ENCODE results near the gene TGM5. TPM values are rescaled to one million over a fixed set of nuclear protein-coding genes. Genes with fewer than 3 reads are reported as not detected.
"Not testable (repeated sequence)": the region's sequence is repeated elsewhere in the genome, so short reads cannot be mapped to it uniquely, and the experiment has no call there.

The TGM5 gene
- total RNA-seq, 2 donors from 2014 or later, result not detected

GRCh38 chr15:43299411-43299810 lies 32.7 kb upstream of the TGM5 start:
- ATAC-seq (ENCODE audit: insufficient number of reproducible peaks, low FRiP score, low read depth), result no peak
- Histone ChIP-seq H3K27ac (no peak overlapping the region), H3K27me3 (replicated peaks; ENCODE audit: insufficient read depth) (no peaks in the 10 kb centered on the region), H3K36me3 (no peaks in the 10 kb centered on the region), H3K4me3 (no peak overlapping the region), H3K4me1 (ENCODE audit: control insufficient read depth in 1 of 2, low read depth in 2 of 2) (no peaks in the 10 kb centered on the region), H3K9me3 (no peaks in the 10 kb centered on the region)
- no peak for DNase-seq (ENCODE audit: low spot score)
- no peak for TF ChIP-seq CTCF (IDR thresholded peaks at IDR 0.05)

GRCh38 chr15:43294091-43294706 lies 27.5 kb upstream of the TGM5 start:
- Histone ChIP-seq H3K27ac (no peak overlapping the region), H3K4me3 (no peak overlapping the region), H3K36me3 (no peaks in the 10 kb centered on the region), H3K27me3 (replicated peaks; ENCODE audit: insufficient read depth) (no peaks in the 10 kb centered on the region), H3K9me3 (no peaks in the 10 kb centered on the region), H3K4me1 (ENCODE audit: control insufficient read depth in 1 of 2, low read depth in 2 of 2) (peaks cover 0 to 12% of the 10 kb centered on the region in 2 donors)
- TF ChIP-seq CTCF (IDR thresholded peaks at IDR 0.05), result no peak
- no peak for DNase-seq (ENCODE audit: low spot score)
- ATAC-seq (ENCODE audit: insufficient number of reproducible peaks, low FRiP score, low read depth), result no peak

- peaks cover 0 to 12% of the 10 kb centered on the region in 2 donors for H3K4me1 ChIP-seq (ENCODE audit: control insufficient read depth in 1 of 2, low read depth in 2 of 2)
- no peaks in the 10 kb centered on the region for H3K27me3 ChIP-seq (replicated peaks; ENCODE audit: insufficient read depth)
- H3K9me3 ChIP-seq, result no peaks in the 10 kb centered on the region
- ATAC-seq (ENCODE audit: insufficient number of reproducible peaks, low FRiP score, low read depth), result no peak
- no peak for DNase-seq (ENCODE audit: low spot score)
- no peak overlapping the region for H3K27ac ChIP-seq
- H3K4me3 ChIP-seq, result peak overlapping the region; percentile 54
- no peaks in the 10 kb centered on the region for H3K36me3 ChIP-seq
- no peak for TF ChIP-seq CTCF (IDR thresholded peaks at IDR 0.05)
Measured at GRCh38 chr15:43293432-43293831, 26.7 kb upstream of the TGM5 start.

- DNase-seq (ENCODE audit: low spot score) (no peak), ATAC-seq (ENCODE audit: insufficient number of reproducible peaks, low FRiP score, low read depth) (peak; percentile 16)
- Histone ChIP-seq H3K9me3 (no peaks in the 10 kb centered on the region), H3K36me3 (no peaks in the 10 kb centered on the region), H3K27me3 (replicated peaks; ENCODE audit: insufficient read depth) (no peaks in the 10 kb centered on the region), H3K4me1 (ENCODE audit: control insufficient read depth in 1 of 2, low read depth in 2 of 2) (peaks cover 0 to 12% of the 10 kb centered on the region in 2 donors), H3K27ac (no peak overlapping the region), H3K4me3 (peak overlapping the region; percentile 54)
- TF ChIP-seq CTCF (IDR thresholded peaks at IDR 0.05), result no peak
Measured at GRCh38 chr15:43292375-43293078, 25.8 kb upstream of the TGM5 start.

GRCh38 chr15:43289656-43290055 lies 22.9 kb upstream of the TGM5 start:
- H3K36me3 ChIP-seq; DNase-seq (ENCODE audit: low spot score); ATAC-seq (ENCODE audit: insufficient number of reproducible peaks, low FRiP score, low read depth); H3K4me3 ChIP-seq; H3K27me3 ChIP-seq (replicated peaks; ENCODE audit: insufficient read depth); H3K27ac ChIP-seq; H3K9me3 ChIP-seq: not testable (repeated sequence)
- peaks cover 0 to 12% of the 10 kb centered on the region in 2 donors for H3K4me1 ChIP-seq (ENCODE audit: control insufficient read depth in 1 of 2, low read depth in 2 of 2)
